Naive thymus-derived CD4-positive, alpha-beta T cell (primary cell): ENCODE data around the gene SLC5A2. TPM values are rescaled to one million over a fixed set of nuclear protein-coding genes. Genes with fewer than 3 reads are reported as not detected.
"Not testable (repeated sequence)": the region's sequence is repeated elsewhere in the genome, so short reads cannot be mapped to it uniquely, and the experiment has no call there.

Experiments used
- ATAC-seq: fragments of 150-1000 bp; cut with Tn5 transposase; 2 replicates; pipeline ENCODE4 v1.10.0; 2021; ENCODE audit warnings: mild to moderate bottlenecking, moderate library complexity
- CTCF ChIA-PET: fragments of 350-600 bp; sonication (Branson Sonifier 250); formaldehyde crosslinking; loops from one replicate; lab custom pipeline; 2021; ENCODE audit warnings: antibody characterized with exemption; lab: Charles Lee
- POLR2A ChIA-PET: fragments of 350-600 bp; sonication (Branson Sonifier 250); formaldehyde crosslinking; loops from one replicate; lab custom pipeline; 2021; ENCODE audit warnings: antibody characterized with exemption, inconsistent platforms; lab: Charles Lee
- DNase-seq, 9 donors: peaks; one replicate each; pipeline versions ENCODE4 v3.0.0 to v3.0.0-alpha.2; 2020 to 2022; ENCODE audit warnings: mixed read lengths in 1 of 9
- H3K27ac ChIP-seq: one replicate; pipeline ENCODE4 v1.7.0; 2013; ENCODE audit warnings: mild to moderate bottlenecking, low read depth, low read length, moderate library complexity
- H3K27me3 ChIP-seq, 2 donors: one replicate each; pipeline ENCODE4 v1.7.0; 2013; ENCODE audit warnings: low read length in 2 of 2, mild to moderate bottlenecking in 2 of 2, moderate library complexity in 2 of 2; ENCODE audit not compliant: control insufficient read depth in 2 of 2, insufficient read depth in 2 of 2
- H3K36me3 ChIP-seq, 3 experiments: 1 replicate in 2 of 3; 2 replicates in 1 of 3; pipeline ENCODE4 v1.7.0; 2013; ENCODE audit warnings: low read length in 3 of 3, mild to moderate bottlenecking in 3 of 3, moderate library complexity in 1 of 3; ENCODE audit not compliant: insufficient read depth in 3 of 3, control insufficient read depth in 2 of 3
- H3K4me1 ChIP-seq, 2 donors: one replicate each; pipeline ENCODE4 v1.7.0; 2013; ENCODE audit warnings: low read length in 2 of 2, mild to moderate bottlenecking in 2 of 2, moderate library complexity in 1 of 2; ENCODE audit not compliant: control insufficient read depth in 2 of 2, insufficient read depth in 2 of 2
- H3K4me3 ChIP-seq: 2 replicates; pipeline ENCODE4 v1.7.0; 2013; ENCODE audit warnings: mild to moderate bottlenecking, low read length
- H3K9me3 ChIP-seq, 3 experiments: 1 replicate in 2 of 3; 2 replicates in 1 of 3; pipeline ENCODE4 v1.7.0; 2013; ENCODE audit warnings: low read length in 3 of 3; ENCODE audit not compliant: control insufficient read depth in 2 of 3
- H3K27ac Mint-ChIP-seq, 9 donors: one replicate each; pipeline ENCODE4 v1.8.0; 2020 to 2022; ENCODE audit warnings: mixed read lengths in 9 of 9, mild to moderate bottlenecking in 8 of 9, moderate library complexity in 5 of 9, inconsistent platforms in 2 of 9
- H3K27me3 Mint-ChIP-seq, 5 donors: one replicate each; pipeline ENCODE4 v1.8.0; 2021 to 2022; ENCODE audit warnings: mixed read lengths in 5 of 5, mild to moderate bottlenecking in 1 of 5
- H3K36me3 Mint-ChIP-seq, 5 donors: one replicate each; pipeline ENCODE4 v1.8.0; 2020 to 2022; ENCODE audit warnings: mixed read lengths in 5 of 5, mild to moderate bottlenecking in 3 of 5, inconsistent platforms in 1 of 5
- H3K4me1 Mint-ChIP-seq, 7 donors: one replicate each; pipeline ENCODE4 v1.8.0; 2020 to 2022; ENCODE audit warnings: mixed read lengths in 7 of 7, mild to moderate bottlenecking in 3 of 7, inconsistent platforms in 1 of 7
- H3K4me3 Mint-ChIP-seq, 10 donors: one replicate each; pipeline ENCODE4 v1.8.0; 2020 to 2022; ENCODE audit warnings: mild to moderate bottlenecking in 10 of 10, mixed read lengths in 10 of 10, moderate library complexity in 6 of 10, inconsistent platforms in 2 of 10
- H3K9me3 Mint-ChIP-seq, 11 donors: one replicate each; pipeline ENCODE4 v1.8.0; 2020 to 2022; ENCODE audit warnings: mixed read lengths in 11 of 11, mild to moderate bottlenecking in 4 of 11, inconsistent platforms in 1 of 11, moderate library complexity in 1 of 11
- intact Hi-C, 2 donors: fragments of 100-400 bp; cut with micrococcal nuclease; formaldehyde crosslinking; loops; one replicate each; pipeline ENCODE4 v1.15.1; 2023
- polyA plus RNA-seq, 2 donors: library from polyadenylated mRNA; unstranded; fragments of 300-500 nt; fragmentation: Illumina TruSeq; gene quantifications; one replicate each; pipeline ENCODE4 v1.2.3, GENCODE V29; 2021
- total RNA-seq, 6 experiments: library from RNA in 5 of 6; stranded (reverse) in 5 of 6; gene quantifications; 1 replicate in 5 of 6; 2 replicates in 1 of 6; pipeline ENCODE4 v1.2.3 and lab custom pipeline; 2021 to 2026

The SLC5A2 gene
- total RNA-seq (1 to 10 TPM in 4 of 5 experiments, under 1 TPM in 1; 0.12 to 5.5 (median 3.7) TPM), polyA plus RNA-seq (1 to 10 TPM; 2.4 to 3.3 TPM), total RNA-seq (lab: John Stamatoyannopoulos, UW) (3.2 reads per million, percentile 17 among the genes with 10 or more reads in this experiment)

DNA sequence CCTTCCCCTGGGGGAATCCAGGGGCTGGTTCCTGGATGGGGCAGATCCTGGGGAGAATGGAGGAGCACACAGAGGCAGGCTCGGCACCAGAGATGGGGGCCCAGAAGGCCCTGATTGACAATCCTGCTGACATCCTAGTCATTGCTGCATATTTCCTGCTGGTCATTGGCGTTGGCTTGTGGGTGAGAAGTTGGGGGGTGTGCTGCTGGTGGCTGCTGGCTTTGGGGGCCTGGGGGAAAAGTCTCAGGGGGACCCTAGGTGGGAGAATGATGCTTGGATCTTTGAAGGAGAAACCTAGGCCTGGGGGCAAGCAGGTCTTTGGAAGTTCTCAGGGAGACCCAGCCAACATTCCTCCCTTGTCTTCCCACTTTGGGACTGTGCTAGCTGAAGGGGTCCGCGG lies at the start of gene SLC5A2:
SLC5A2 (plus strand) TSS at position 43 of the 400 bp plus-strand sequence; CDS start at position 57, 14 bp downstream.
- Histone ChIP-seq H3K9me3 (no peaks in the 10 kb centered on the region), H3K27ac (no peak within 1 kb of the TSS), H3K27me3 (no peaks in the 10 kb centered on the region), H3K4me3 (no peak within 1 kb of the TSS), H3K4me1 (no peaks in the 10 kb centered on the region), H3K36me3 (no peaks in the 10 kb centered on the region)
- Mint-ChIP-seq H3K4me3 (no peak within 1 kb of the TSS), H3K27me3 (peaks cover 0 to 46% (median 0%) of the 10 kb centered on the region in 5 donors), H3K27ac (peak within 1 kb of the TSS in 1 of 9 donors; percentile 41), H3K4me1 (peaks cover 5 to 22% (median 13%) of the 10 kb centered on the region in 7 donors), H3K9me3 (no peaks in the 10 kb centered on the region), H3K36me3 (no peaks in the 10 kb centered on the region)
- ATAC-seq, result no peak
- CTCF ChIA-PET, result no interaction called here
- POLR2A ChIA-PET, result no interaction called here
- no peak for DNase-seq
- intact Hi-C loops, result no loop called here

DNA sequence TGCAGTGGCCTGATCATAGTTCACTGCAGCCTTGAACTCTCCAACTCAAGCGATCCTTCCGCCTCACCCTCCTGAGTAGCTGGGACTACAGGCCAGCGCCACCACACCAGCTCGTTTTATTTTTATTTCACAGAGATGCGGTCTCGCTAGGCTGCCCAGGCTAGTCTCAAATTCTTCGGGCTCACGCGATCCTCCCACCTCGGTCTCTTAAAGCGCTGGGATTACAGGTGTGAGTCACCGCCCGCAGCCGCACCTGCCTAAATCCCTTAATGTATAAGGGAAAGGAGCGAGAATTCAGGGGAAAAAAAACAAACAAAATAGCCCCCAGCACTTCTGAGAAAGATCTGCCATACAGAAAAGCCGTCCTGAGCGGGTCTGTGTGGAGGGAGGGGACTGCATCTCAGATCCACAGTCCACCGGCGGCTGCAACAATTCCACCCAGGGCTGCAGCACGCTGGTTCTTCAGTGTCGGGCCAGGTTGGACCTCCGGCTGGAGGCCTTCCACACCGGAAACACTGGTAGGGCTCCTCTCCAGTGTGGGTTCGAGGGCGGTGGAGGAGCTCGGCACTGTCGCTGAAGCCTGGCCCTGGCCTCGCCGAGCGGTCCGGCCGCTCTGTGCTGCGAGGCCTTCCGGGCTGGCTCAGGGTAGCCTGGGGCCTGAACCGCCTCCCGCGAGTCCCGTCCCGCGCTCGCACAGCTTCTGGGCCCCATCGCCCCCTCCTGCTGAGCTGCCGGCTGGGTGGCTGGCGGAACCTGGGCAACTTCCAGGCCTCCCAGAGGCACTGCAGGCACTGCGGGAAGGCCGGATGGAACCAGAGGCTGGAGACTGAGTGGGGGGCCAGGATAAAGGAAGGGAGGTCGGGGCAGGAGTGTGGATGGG lies 47.3 kb upstream of the SLC5A2 start:
- Histone ChIP-seq H3K27me3 (no peaks in the 10 kb centered on the region), H3K36me3 (no peaks in the 10 kb centered on the region), H3K27ac (no peak overlapping the region), H3K9me3 (no peaks in the 10 kb centered on the region), H3K4me3 (no peak overlapping the region), H3K4me1 (no peaks in the 10 kb centered on the region)
- H3K4me3 Mint-ChIP-seq, result no peak overlapping the region
- peaks cover 0 to 15% (median 0%) of the 10 kb centered on the region in 7 donors for H3K4me1 Mint-ChIP-seq
- DNase-seq, result no peak
- intact Hi-C loops, result no loop called here
- no peaks in the 10 kb centered on the region for H3K27me3 Mint-ChIP-seq
- H3K27ac Mint-ChIP-seq, result no peak overlapping the region
- ChIA-PET POLR2A (no interaction called here), CTCF (no interaction called here)
- H3K9me3 Mint-ChIP-seq, result no peaks in the 10 kb centered on the region
- ATAC-seq, result no peak
- H3K36me3 Mint-ChIP-seq, result no peaks in the 10 kb centered on the region

DNA sequence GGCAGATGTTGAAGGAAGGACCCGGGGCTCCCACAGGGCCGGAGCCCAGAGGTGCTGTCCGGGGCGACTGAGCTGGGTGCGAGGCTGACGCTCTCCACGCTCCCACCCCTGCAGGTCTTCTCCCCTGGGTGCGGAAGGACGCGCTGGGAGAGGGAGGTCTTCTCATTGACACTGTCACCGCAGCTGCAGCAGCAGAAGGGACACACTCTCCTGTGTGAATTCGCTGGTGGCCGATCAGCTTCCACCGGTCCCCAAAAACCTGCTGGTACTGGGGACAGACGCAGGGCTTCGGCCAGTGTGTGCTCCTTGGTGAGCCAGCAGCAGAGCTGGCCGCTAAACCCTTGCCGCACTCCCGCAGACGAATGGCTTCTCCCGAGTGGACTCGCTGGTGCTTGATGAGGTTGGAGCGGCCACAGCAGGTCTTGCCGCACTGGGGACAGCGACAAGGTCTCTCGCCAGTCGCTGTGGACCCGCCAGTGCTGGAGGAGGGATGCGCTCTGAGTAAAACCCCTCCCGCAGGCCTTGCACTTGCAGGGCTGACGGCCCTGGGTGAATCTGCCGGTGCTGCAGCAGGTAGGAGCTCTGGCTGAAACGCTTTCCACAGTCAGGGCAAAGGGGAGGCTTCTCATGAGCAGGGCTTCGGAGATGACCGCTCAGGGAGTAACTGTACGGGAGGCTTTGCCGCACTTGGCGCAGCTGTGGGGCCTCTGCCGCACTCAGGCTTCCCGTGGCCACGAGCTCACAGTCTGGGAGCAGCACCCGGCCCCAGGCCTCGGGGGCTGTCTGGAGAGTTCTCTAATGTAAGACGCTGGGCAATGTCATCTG lies 46.5 kb upstream of the SLC5A2 start:
- no peaks in the 10 kb centered on the region for H3K27me3 ChIP-seq
- ChIA-PET CTCF (no interaction called here), POLR2A (interaction anchor here (0.6 kb wide), 2 partner anchors 271 to 738 kb away, joined by 3 read pairs; partner anchors contain the start of gene SRCAP)
- H3K27ac ChIP-seq, result no peak overlapping the region
- no peaks in the 10 kb centered on the region for H3K9me3 ChIP-seq
- H3K4me1 ChIP-seq, result no peaks in the 10 kb centered on the region
- ATAC-seq (no peak), DNase-seq (no peak)
- H3K36me3 ChIP-seq, result no peaks in the 10 kb centered on the region
- H3K9me3 Mint-ChIP-seq, result no peaks in the 10 kb centered on the region
- H3K4me3 Mint-ChIP-seq, result no peak overlapping the region
- H3K27me3 Mint-ChIP-seq, result no peaks in the 10 kb centered on the region
- H3K27ac Mint-ChIP-seq, result no peak overlapping the region
- no peaks in the 10 kb centered on the region for H3K36me3 Mint-ChIP-seq
- intact Hi-C loops, result no loop called here
- H3K4me3 ChIP-seq, result no peak overlapping the region
- peaks cover 0 to 11% (median 0%) of the 10 kb centered on the region in 7 donors for H3K4me1 Mint-ChIP-seq

DNA sequence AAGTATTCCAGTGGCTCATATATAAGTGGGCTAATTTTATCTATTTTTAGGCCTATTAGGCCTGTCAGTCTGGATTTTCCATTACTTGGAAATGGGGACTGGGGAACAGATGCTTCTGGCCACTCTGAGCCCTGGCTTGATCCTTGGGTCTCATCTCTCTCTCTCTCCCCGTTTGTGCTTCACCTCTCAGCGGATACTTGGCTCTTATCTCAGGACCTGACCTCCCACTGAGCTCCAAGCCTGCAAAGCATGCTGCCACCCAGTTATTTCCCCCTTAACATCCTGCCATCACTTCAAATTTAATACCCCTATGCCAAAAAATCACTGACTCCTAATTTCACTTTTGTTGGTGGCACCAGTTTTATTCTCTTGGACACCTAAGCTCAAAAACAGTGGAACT lies 44.5 kb upstream of the SLC5A2 start:
- peaks cover 0 to 19% (median 9%) of the 10 kb centered on the region in 7 donors for H3K4me1 Mint-ChIP-seq
- Histone ChIP-seq H3K36me3 (no peaks in the 10 kb centered on the region), H3K27ac (no peak overlapping the region), H3K4me3 (no peak overlapping the region), H3K27me3 (no peaks in the 10 kb centered on the region), H3K4me1 (no peaks in the 10 kb centered on the region), H3K9me3 (no peaks in the 10 kb centered on the region)
- peak overlapping the region in 1 of 9 donors; percentile 65 for H3K27ac Mint-ChIP-seq
- H3K36me3 Mint-ChIP-seq, result no peaks in the 10 kb centered on the region
- H3K4me3 Mint-ChIP-seq, result no peak overlapping the region
- ATAC-seq (no peak), DNase-seq (no peak)
- ChIA-PET CTCF (no interaction called here), POLR2A (no interaction called here)
- no peaks in the 10 kb centered on the region for H3K27me3 Mint-ChIP-seq
- no peaks in the 10 kb centered on the region for H3K9me3 Mint-ChIP-seq
- intact Hi-C loops, result no loop called here

DNA sequence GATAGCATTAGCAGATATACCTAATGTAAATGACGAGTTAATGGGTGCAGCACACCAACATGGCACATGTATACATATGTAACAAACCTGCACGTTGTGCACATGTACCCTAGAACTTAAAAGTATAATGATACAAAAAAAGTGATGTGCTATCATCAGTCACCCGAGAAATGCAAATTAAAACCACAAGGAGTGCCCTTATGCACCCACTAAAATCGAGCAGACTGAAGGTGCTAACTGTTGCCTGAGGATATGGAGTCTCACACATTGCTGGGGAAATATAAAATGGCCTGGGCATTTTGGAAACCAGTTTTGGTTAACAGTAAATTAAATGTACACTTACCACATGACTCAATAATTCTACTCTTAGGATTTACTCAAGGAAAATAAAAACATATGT lies 43.9 kb upstream of the SLC5A2 start:
- H3K27me3 ChIP-seq, H3K36me3 Mint-ChIP-seq, H3K9me3 Mint-ChIP-seq, H3K4me3 ChIP-seq, DNase-seq, H3K27ac Mint-ChIP-seq, intact Hi-C loops, ATAC-seq, H3K4me1 ChIP-seq, H3K27ac ChIP-seq, H3K27me3 Mint-ChIP-seq, H3K9me3 ChIP-seq, CTCF ChIA-PET, H3K4me3 Mint-ChIP-seq, H3K36me3 ChIP-seq: not testable (repeated sequence)
- POLR2A ChIA-PET, result interaction anchor here (1.0 kb wide), 1 partner anchor 8 kb away, joined by 3 read pairs; no protein-coding TSS in a partner anchor
- peaks cover 0 to 21% (median 9%) of the 10 kb centered on the region in 7 donors for H3K4me1 Mint-ChIP-seq

DNA sequence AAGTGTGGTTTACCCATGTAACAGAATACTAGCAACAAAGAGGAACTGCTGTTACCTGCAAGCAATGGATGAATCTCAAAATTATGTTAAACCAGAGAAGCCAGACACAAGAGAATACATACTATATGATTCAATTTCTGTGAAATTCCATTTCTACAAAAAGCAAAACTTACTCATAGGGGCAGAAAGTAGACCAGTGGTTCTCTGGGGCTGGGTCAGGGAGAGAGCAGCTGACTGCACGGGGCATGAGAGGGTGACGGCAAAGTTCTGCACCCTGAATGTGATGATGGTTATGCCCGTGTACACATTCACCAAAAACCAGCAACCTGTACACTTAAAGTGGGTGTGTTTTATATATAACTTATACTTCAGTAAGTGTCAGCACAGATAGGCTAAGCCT lies 43.4 kb upstream of the SLC5A2 start:
- H3K27ac ChIP-seq, result no peak overlapping the region
- no peaks in the 10 kb centered on the region for H3K27me3 ChIP-seq
- H3K4me3 ChIP-seq, result no peak overlapping the region
- no peaks in the 10 kb centered on the region for H3K36me3 Mint-ChIP-seq
- no peak overlapping the region for H3K27ac Mint-ChIP-seq
- ChIA-PET CTCF (no interaction called here), POLR2A (interaction anchor here (1.0 to 1.9 kb wide), 3 partner anchors 9 to 21 kb away, joined by 3 to 7 read pairs (median 3); no protein-coding TSS in a partner anchor)
- no peaks in the 10 kb centered on the region for H3K9me3 ChIP-seq
- peaks cover 0 to 23% (median 9%) of the 10 kb centered on the region in 7 donors for H3K4me1 Mint-ChIP-seq
- DNase-seq, result no peak
- H3K27me3 Mint-ChIP-seq, result no peaks in the 10 kb centered on the region
- intact Hi-C loops, result no loop called here
- no peak overlapping the region for H3K4me3 Mint-ChIP-seq
- no peaks in the 10 kb centered on the region for H3K4me1 ChIP-seq
- H3K9me3 Mint-ChIP-seq, result no peaks in the 10 kb centered on the region
- no peak for ATAC-seq
- no peaks in the 10 kb centered on the region for H3K36me3 ChIP-seq
